Measurements from ENCODE around the gene ADRM1.

The ADRM1 gene

GRCh38 chr20:62280303-62280702 lies 22.5 kb upstream of the ADRM1 start:
- no peak for DNase-seq (ENCODE audit: low spot score)

GRCh38 chr20:62281161-62281933 lies 21.4 kb upstream of the ADRM1 start:
- DNase-seq (ENCODE audit: low spot score) = no peak

GRCh38 chr20:62282103-62282502 lies 20.7 kb upstream of the ADRM1 start:
- no peak for DNase-seq (ENCODE audit: low spot score)

GRCh38 chr20:62282877-62283503 lies 19.8 kb upstream of the ADRM1 start:
- no peak for DNase-seq (ENCODE audit: low spot score)

GRCh38 chr20:62284448-62284847 lies 18.3 kb upstream of the ADRM1 start:
- DNase-seq (ENCODE audit: low spot score) = no peak

- DNase-seq (ENCODE audit: low spot score) = no peak
These were observed 17.6 kb upstream of the ADRM1 start for GRCh38 chr20:62285151-62285550.

GRCh38 chr20:62285722-62286121 lies 17.1 kb upstream of the ADRM1 start:
- DNase-seq (ENCODE audit: low spot score) = no peak

GRCh38 chr20:62286493-62287064 lies 16.2 kb upstream of the ADRM1 start:
- DNase-seq (ENCODE audit: low spot score) = no peak

GRCh38 chr20:62287129-62287528 lies 15.7 kb upstream of the ADRM1 start:
- DNase-seq (ENCODE audit: low spot score) = no peak

- no peak for DNase-seq (ENCODE audit: low spot score)
These were observed 14.8 kb upstream of the ADRM1 start for GRCh38 chr20:62287759-62288534.

- DNase-seq (ENCODE audit: low spot score) = no peak
These were observed 14.2 kb upstream of the ADRM1 start for GRCh38 chr20:62288535-62289105.

- DNase-seq (ENCODE audit: low spot score) = no peak
These were observed 13.7 kb upstream of the ADRM1 start for GRCh38 chr20:62289131-62289530.

GRCh38 chr20:62289898-62290297 lies 12.9 kb upstream of the ADRM1 start:
- no peak for DNase-seq (ENCODE audit: low spot score)

GRCh38 chr20:62291251-62292066 lies 11.3 kb upstream of the ADRM1 start:
- DNase-seq (ENCODE audit: low spot score) = no peak

- DNase-seq (ENCODE audit: low spot score) = no peak
These were observed 10.7 kb upstream of the ADRM1 start for GRCh38 chr20:62292108-62292507.

- DNase-seq (ENCODE audit: low spot score) = no peak
These were observed 9.5 kb upstream of the ADRM1 start for GRCh38 chr20:62293111-62293784.

- DNase-seq (ENCODE audit: low spot score) = no peak
These were observed 8.9 kb upstream of the ADRM1 start for GRCh38 chr20:62293946-62294345.

- no peak for DNase-seq (ENCODE audit: low spot score)
These were observed 8.3 kb upstream of the ADRM1 start for GRCh38 chr20:62294516-62294915.

GRCh38 chr20:62296724-62297448 lies 5.9 kb upstream of the ADRM1 start:
- DNase-seq (ENCODE audit: low spot score) = no peak
